SW480 (cell line): ENCODE data around the gene NLGN1.
"Not testable (repeated sequence)": the region's sequence is repeated elsewhere in the genome, so short reads cannot be mapped to it uniquely, and the experiment has no call there.

Source experiments
- DNase-seq: peaks from one replicate; pipeline ENCODE4 v3.0.0-alpha.2; 2016; ENCODE audit warnings: low spot score

The NLGN1 gene

GRCh38 chr3:173397161-173398110 lies at the start of gene NLGN1:
TSS of gene NLGN1 (plus strand) at chr3:173397744.
- peak; percentile 58 for DNase-seq

GRCh38 chr3:173351886-173352285 lies 45.7 kb upstream of the NLGN1 start:
- DNase-seq, result no peak

GRCh38 chr3:173353137-173353536 lies 44.4 kb upstream of the NLGN1 start:
- not testable (repeated sequence) for DNase-seq

GRCh38 chr3:173354124-173354523 lies 43.4 kb upstream of the NLGN1 start:
- no peak for DNase-seq

- peak; percentile 42 for DNase-seq
Observed at GRCh38 chr3:173371848-173372487, 25.6 kb upstream of the NLGN1 start.

- DNase-seq, result no peak
Observed at GRCh38 chr3:173380681-173381080, 16.9 kb upstream of the NLGN1 start.

- not testable (repeated sequence) for DNase-seq
Observed at GRCh38 chr3:173381936-173382335, 15.6 kb upstream of the NLGN1 start.

- peak; percentile 79 for DNase-seq
Observed at GRCh38 chr3:173395073-173395411, 2.5 kb upstream of the NLGN1 start.

GRCh38 chr3:173395412-173396181 lies 1.9 kb upstream of the NLGN1 start:
- DNase-seq, result peak; percentile 82

- DNase-seq, result peak; percentile 28
Observed at GRCh38 chr3:173396191-173397041, 1.1 kb upstream of the NLGN1 start.

- peak; percentile 13 for DNase-seq
Observed at GRCh38 chr3:173398111-173398479, 551 bp downstream of the NLGN1 start.

- no peak for DNase-seq
Observed at GRCh38 chr3:173399044-173399443, 1.5 kb downstream of the NLGN1 start.

- DNase-seq, result no peak
Observed at GRCh38 chr3:173401369-173401768, 3.8 kb downstream of the NLGN1 start.

GRCh38 chr3:173402656-173403055 lies 5.1 kb downstream of the NLGN1 start:
- no peak for DNase-seq

- no peak for DNase-seq
Observed at GRCh38 chr3:173403376-173403775, 5.8 kb downstream of the NLGN1 start.

GRCh38 chr3:173404156-173404555 lies 6.6 kb downstream of the NLGN1 start:
- DNase-seq, result no peak

- no peak for DNase-seq
Observed at GRCh38 chr3:173410436-173410835, 12.9 kb downstream of the NLGN1 start.

- DNase-seq, result no peak
Observed at GRCh38 chr3:173410849-173411248, 13.3 kb downstream of the NLGN1 start.

GRCh38 chr3:173411375-173411973 lies 13.9 kb downstream of the NLGN1 start:
- peak; percentile 27 for DNase-seq

- no peak for DNase-seq
Observed at GRCh38 chr3:173416070-173416469, 18.5 kb downstream of the NLGN1 start.

GRCh38 chr3:173429076-173429475 lies 31.5 kb downstream of the NLGN1 start:
- no peak for DNase-seq
